PC-9 (cell line): ENCODE measurements around the gene MUSTN1.

Experiments
- CTCF ChIP-seq: fragments of 200-600 bp; sonication (generic); conservative IDR thresholded peaks from 2 replicates; pipeline ENCODE4 v1.6.1; 2017; ENCODE audit warnings: mixed run types, antibody characterized with exemption, mild to moderate bottlenecking, moderate library complexity
- EZH2 ChIP-seq: fragments of 200-600 bp; sonication (generic); IDR thresholded peaks from 2 replicates; pipeline ENCODE4 v1.8.0; 2017; ENCODE audit warnings: antibody characterized with exemption, low read depth

DNA sequence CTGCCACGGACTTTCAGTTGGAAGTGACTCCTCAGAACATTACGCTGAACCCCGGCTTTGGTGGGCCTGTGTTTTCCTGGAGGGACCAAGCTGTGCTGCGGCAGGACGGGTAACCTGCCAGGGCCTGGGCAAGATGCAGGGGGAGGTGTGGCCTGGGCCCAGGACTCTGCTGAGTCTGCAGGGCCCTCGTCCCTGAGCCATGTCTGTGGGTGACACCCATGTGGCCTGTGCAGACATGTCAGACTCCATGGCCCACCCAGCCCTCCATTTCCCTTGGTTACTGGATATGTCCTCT is 45.1 kb downstream of the MUSTN1 start:
- TF ChIP-seq CTCF (no peak), EZH2 (no peak)
